Effector CD8-positive, alpha-beta T cell (primary cell): ENCODE measurements around the gene CIT.

ENCODE experiments used
- DNase-seq: peaks from one replicate; lab custom pipeline; 2025; lab: John Stamatoyannopoulos, UW

CIT gene

DNA sequence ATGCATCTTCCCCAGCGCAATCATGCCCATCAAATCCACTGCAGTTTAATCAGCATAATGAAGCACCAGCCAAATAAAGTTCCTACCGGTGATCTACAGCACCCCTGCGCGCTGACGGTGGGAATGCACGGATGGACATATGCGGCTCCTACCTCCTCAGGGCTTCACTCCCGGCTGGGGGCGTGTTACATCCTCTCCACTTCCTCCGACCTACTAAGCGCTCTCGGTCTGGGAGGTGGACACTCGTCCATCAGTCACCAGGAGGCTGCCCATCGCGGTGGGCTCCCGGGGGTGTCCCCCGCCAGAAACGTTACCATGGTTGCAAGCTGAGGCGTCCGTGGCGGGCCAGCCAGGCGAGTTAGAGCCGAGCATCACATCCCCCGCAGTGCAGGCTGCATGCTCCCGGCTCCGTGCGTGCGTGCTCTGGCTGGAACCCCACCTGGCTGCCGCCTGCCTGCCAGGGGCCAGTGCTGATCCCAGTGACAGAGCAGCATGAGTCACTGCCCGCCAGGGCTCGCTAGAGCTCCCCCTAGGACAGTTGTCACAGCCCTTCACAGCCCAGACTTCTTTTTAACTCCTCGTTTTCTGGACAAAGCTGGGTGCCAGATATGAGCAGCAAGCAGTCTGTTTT is 73.0 kb downstream of the CIT start:
- DNase-seq: no peak

DNA sequence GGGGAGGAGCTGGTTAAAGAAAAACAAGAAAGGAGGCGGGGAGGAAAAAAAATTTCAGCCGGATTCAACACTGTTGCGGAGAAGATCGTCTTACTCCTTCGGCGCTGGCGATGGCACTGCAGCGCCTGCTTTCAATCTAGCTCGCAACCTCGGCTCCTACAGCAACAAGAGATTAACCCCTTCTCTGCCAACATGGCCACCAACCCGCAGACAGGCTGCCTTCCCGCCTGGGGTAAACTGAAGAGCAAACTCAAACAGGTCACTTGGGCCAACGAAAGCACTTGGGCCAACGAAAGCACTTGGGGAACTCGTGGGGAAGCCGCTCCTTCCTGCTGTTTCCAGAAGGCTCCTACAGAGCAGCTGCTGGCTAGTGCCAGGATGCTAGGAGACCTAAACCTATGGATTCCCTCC is 73.7 kb downstream of the CIT start:
- DNase-seq: no peak

- no peak for DNase-seq
Observed at GRCh38 chr12:119802472-119802871, 74.6 kb downstream of the CIT start.

DNA sequence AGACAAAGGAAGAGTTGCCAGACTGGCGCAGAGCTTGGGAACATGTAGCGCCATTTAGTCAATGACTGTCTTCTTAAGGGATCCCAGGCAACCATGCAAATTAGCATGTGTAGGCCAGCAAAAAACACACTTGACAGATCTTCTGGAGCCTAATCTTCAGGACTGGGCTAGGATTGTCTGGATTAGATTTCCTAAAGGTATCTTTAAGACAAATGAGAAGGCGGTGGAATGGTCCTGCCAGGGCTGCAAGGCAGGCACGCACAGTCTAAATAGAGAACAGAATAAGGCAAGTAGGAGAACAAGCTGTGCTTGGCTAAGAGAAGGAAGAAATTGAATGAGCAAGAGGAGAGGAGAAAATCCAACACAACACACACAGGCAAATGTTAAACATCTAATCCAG is 80.0 kb downstream of the CIT start:
- no peak for DNase-seq

DNA sequence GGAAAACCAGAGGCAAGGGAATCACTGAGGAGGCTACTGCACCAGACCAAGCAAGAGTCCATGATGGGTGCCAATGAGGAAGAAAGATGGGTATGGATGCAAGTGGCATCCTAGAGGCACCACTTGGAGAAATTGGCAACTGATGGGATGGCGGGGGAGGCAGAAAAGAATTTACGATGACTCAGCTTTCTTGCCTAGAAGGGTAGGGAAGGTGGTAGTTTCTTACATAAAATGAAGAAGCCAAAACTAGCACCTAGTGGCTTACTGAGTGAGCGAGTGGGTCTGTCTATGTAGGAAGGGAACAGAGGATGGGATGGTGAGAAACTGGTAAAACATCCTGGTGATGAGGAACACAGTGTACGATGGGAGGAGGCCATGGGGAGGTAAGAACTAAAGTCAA is 80.8 kb downstream of the CIT start:
- DNase-seq: no peak

DNA sequence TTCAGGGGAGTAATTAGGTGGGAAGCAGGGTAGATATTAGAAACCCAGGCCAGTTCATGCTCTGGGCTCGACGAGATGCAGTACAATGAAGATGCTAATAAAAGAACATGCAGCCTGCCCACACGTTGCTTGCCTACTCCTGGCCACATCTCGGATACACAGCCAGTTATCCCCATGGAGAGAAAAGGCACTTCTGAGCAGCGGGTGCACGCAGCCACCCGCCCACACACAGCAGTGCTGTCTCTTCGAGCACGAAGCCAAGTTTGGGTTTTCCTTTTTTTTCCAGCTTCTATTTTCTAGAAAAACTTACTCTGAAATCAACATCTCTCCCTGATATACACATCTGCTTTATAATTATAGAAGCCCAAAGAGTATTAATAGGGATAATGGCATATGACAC is 85.7 kb downstream of the CIT start:
- DNase-seq: no peak

GRCh38 chr12:119788786-119789185 is 88.3 kb downstream of the CIT start:
- DNase-seq: no peak

DNA sequence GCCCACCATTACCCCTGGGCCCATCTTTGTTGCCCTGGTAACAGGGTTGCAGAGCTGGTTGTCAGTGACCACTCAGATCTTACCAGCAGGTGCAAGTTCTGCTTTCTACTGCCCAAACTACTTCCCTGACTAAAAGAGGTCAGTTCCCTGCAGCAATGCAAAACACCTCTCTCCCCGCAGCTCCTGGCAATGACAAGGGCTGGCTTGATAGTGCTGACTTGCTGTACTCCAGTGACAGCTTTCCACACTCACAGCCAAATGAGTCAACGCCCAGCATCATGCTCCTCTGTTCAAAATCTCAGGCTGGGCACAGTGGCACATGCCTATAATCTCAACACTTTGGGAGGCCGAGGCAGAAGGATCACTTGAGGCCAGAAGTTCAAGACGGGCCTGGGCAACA is 90.6 kb downstream of the CIT start:
- DNase-seq: no peak

DNA sequence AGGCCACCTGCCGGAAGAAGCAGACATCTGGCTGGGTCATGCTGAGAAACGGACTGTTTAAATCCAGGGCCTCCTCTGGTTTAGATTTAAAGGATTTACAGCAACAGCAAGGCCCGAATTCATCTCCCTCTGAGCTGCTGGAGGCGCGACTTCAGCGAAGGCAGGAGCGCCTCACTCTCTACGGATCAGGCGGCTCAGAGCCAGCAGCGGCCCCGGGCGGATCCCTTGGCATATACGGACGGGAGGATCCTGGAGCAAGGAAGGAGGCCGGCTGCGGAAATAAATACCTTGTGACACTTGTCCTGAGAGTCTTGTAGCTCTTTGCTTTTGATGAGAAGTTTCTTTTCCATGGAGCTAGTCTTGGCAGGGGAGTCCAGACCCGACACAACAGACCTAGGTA is 92.4 kb downstream of the CIT start:
- no peak for DNase-seq

- DNase-seq: no peak
Observed at GRCh38 chr12:119783787-119784186, 93.3 kb downstream of the CIT start.

DNA sequence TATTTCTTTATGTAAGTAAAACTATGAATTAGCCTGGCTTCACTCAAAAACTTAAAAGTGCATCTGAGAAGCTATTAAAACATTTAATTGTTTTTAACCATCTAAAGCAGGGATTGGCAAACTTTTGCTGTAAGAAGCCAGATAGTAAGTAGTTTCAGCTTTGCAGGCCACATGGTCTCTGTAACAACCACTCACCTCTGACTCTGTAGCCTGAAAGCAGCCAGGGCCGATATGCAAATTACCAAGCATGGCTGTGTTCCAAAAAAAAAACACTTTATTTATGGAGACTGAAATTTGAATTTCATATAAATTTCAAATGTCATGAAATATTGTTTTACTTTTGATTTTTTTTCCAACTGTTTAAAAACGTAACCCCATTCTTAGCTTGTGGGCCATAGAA is 95.3 kb downstream of the CIT start:
- DNase-seq: no peak

- no peak for DNase-seq
Observed at GRCh38 chr12:119780786-119781434, 96.2 kb downstream of the CIT start.

GRCh38 chr12:119775246-119775895 is 101.7 kb downstream of the CIT start:
- no peak for DNase-seq

DNA sequence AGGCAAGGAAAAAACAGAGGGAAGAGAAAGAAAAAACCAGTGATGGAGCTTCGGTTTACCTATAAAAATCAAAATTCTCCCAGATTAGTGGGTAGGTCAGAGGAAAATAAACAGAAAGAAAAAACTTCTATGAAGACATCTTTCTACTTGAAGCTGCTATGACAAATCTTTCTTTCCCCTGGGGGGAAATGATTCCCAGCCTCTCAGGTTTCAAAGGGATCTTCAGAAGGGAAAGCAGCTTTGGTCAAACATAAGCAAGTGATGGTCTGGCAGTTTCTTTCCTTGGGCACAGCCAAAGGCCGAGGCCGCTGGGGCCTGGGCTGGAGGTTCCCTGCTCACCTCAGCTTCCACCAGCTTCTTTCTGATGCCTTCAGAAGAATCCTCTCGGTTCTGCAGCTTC is 104.7 kb downstream of the CIT start:
- no peak for DNase-seq

- no peak for DNase-seq
Observed at GRCh38 chr12:119770146-119770545, 107.0 kb downstream of the CIT start.

- no peak for DNase-seq
Observed at GRCh38 chr12:119762619-119763018, 114.5 kb downstream of the CIT start.

DNA sequence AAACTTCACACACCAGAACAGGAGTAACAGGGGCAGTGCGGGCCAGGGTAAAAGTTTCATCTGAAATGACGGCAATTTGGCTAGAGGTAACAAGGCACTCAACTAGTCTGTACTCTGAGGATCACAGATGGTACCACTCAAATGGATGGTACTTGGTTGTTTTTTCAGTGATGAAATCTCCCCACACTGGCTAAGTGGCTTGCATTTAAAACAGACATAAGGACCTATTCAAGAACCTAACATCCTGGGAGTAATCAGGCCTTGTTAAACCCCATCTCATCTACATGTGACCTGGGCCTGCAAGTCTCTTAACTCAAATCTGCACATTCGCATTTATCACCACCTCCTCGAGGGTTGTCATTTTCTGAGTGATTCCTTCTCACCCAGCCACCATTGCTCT is 118.4 kb downstream of the CIT start:
- DNase-seq: no peak

GRCh38 chr12:119758234-119758633 is 118.9 kb downstream of the CIT start:
- DNase-seq: no peak

GRCh38 chr12:119751961-119752360 is 125.2 kb downstream of the CIT start:
- DNase-seq: no peak

- DNase-seq: no peak
Observed at GRCh38 chr12:119749666-119750065, 127.5 kb downstream of the CIT start.

- no peak for DNase-seq
Observed at GRCh38 chr12:119748497-119748896, 128.6 kb downstream of the CIT start.

- DNase-seq: no peak
Observed at GRCh38 chr12:119746169-119746568, 131.0 kb downstream of the CIT start.

GRCh38 chr12:119744900-119745606 is 132.1 kb downstream of the CIT start:
- no peak for DNase-seq
